HCT116 (cell line): ENCODE data around the gene CHTOP. TPM values are rescaled to one million over a fixed set of nuclear protein-coding genes. Genes with fewer than 3 reads are reported as not detected.

Experiments
- ATAC-seq: fragments of 200-7000 bp; cut with Tn5 transposase; 2 replicates; pipeline ENCODE4 v1.9.1; 2020; ENCODE audit warnings: mild to moderate bottlenecking, moderate library complexity
- BruUV-seq: library from RNA; stranded (reverse); fragments of 400-500 nt; replicated peaks from 2 replicates; lab custom pipeline; 2021; lab: Mats Ljungman, UMichigan
- CTCF ChIA-PET: fragments of 300-600 bp; sonication (Branson Sonifier 250); formaldehyde crosslinking; loops from one replicate; lab custom pipeline; 2021; ENCODE audit warnings: antibody characterized with exemption; lab: Charles Lee
- POLR2A ChIA-PET: fragments of 300-600, 350-600 bp; sonication (Branson Sonifier 250); formaldehyde crosslinking; loops from one replicate; lab custom pipeline; 2021; ENCODE audit warnings: antibody characterized with exemption; lab: Charles Lee
- RAD21 ChIA-PET, 2 experiments: fragments of 300-600 bp; sonication (Branson Sonifier 250); formaldehyde crosslinking; loops; one replicate each; lab custom pipeline; 2023; ENCODE audit warnings: low total read pairs in 2 of 2; ENCODE audit not compliant: uncharacterized antibody in 2 of 2, unreplicated experiment in 2 of 2, low non-redundant PET in 1 of 2; lab: Charles Lee
- DNase-seq: peaks from one replicate; pipeline ENCODE4 v3.0.0-alpha.2; 2010; ENCODE audit warnings: low read depth, low spot score
- H2AFZ ChIP-seq: fragments of 200-600 bp; shearing (Covaris generic), sonication (generic); 2 replicates; pipeline ENCODE4 v1.6.1; 2017; ENCODE audit warnings: low read depth, mixed run types, mixed read lengths, antibody characterized with exemption, low read length; ENCODE audit not compliant: poor library complexity, severe bottlenecking
- H3K27ac ChIP-seq: 2 replicates; pipeline ENCODE4 v1.5.1; 2012; ENCODE audit warnings: low read depth, low read length
- H3K27me3 ChIP-seq: fragments of 200-600 bp; sonication (generic); 2 replicates; pipeline ENCODE4 v1.6.1; 2016; ENCODE audit warnings: mixed run types, low read length, mixed read lengths; ENCODE audit not compliant: insufficient read depth
- H3K36me3 ChIP-seq, 2 experiments: fragments of 200-500 bp in 1 of 2; fragments of 200-600 bp in 1 of 2; sonication (Bioruptor generic) in 1 of 2; sonication (generic) in 1 of 2; 2 replicates each; pipeline versions ENCODE4 v1.5.1 to v1.6.1; 2014 to 2016; ENCODE audit warnings: low read length in 2 of 2, inconsistent platforms in 1 of 2, mixed read lengths in 1 of 2, mixed run types in 1 of 2; ENCODE audit not compliant: insufficient read depth in 2 of 2, control insufficient read depth in 1 of 2
- H3K4me1 ChIP-seq, 2 experiments: fragments of 200-600 bp in 1 of 2; sonication (generic) in 1 of 2; 2 replicates each; pipeline versions ENCODE4 v1.5.1 to v1.6.1; 2012 to 2017; ENCODE audit warnings: low read length in 2 of 2, inconsistent platforms in 1 of 2, mild to moderate bottlenecking in 1 of 2, mixed read lengths in 1 of 2, mixed run types in 1 of 2, moderate library complexity in 1 of 2; ENCODE audit not compliant: insufficient read depth in 2 of 2, control insufficient read depth in 1 of 2
- H3K4me2 ChIP-seq: fragments of 200-600 bp; sonication (generic); 2 replicates; pipeline ENCODE4 v1.6.1; 2017; ENCODE audit warnings: mixed run types, low read length, mixed read lengths
- H3K4me3 ChIP-seq, 2 experiments: fragments of 200-600 bp in 1 of 2; sonication (generic) in 1 of 2; replicated peaks in 1 of 2; 2 replicates each; pipeline ENCODE4 v1.5.1; 2011 to 2016; ENCODE audit warnings: low read length in 2 of 2, control low read depth in 1 of 2, low read depth in 1 of 2, mild to moderate bottlenecking in 1 of 2, mixed read lengths in 1 of 2, mixed run types in 1 of 2
- H3K79me2 ChIP-seq: fragments of 200-600 bp; sonication (generic); 2 replicates; pipeline ENCODE4 v1.6.1; 2017; ENCODE audit warnings: mild to moderate bottlenecking, mixed run types, low read length, moderate library complexity, mixed read lengths; ENCODE audit not compliant: insufficient read depth
- H3K9ac ChIP-seq: fragments of 200-600 bp; sonication (generic); 2 replicates; pipeline ENCODE4 v1.6.1; 2016; ENCODE audit warnings: low read length, mixed read lengths
- H3K9me2 ChIP-seq: fragments of 200-600 bp; sonication (generic), shearing (Covaris generic); 2 replicates; pipeline ENCODE4 v1.6.1; 2017; ENCODE audit warnings: mixed run types, mild to moderate bottlenecking, moderate library complexity; ENCODE audit not compliant: insufficient read depth
- H3K9me3 ChIP-seq, 2 experiments: fragments of 200-500 bp in 1 of 2; fragments of 200-600 bp in 1 of 2; sonication (Bioruptor generic) in 1 of 2; sonication (generic) in 1 of 2; 2 replicates each; pipeline ENCODE4 v1.6.1; 2014 to 2017; ENCODE audit warnings: low read length in 2 of 2, mixed read lengths in 2 of 2, inconsistent platforms in 1 of 2, low read depth in 1 of 2, mild to moderate bottlenecking in 1 of 2, mixed run types in 1 of 2, moderate library complexity in 1 of 2; ENCODE audit not compliant: control insufficient read depth in 1 of 2, insufficient read depth in 1 of 2
- H4K20me1 ChIP-seq: fragments of 200-600 bp; sonication (generic), shearing (Covaris generic); 2 replicates; pipeline ENCODE4 v1.6.1; 2017; ENCODE audit warnings: mixed run types, mild to moderate bottlenecking, moderate library complexity; ENCODE audit not compliant: insufficient read depth
- POLR2A ChIP-seq: IDR thresholded peaks from 2 replicates; pipeline ENCODE4 v1.7.0; 2011; ENCODE audit warnings: borderline replicate concordance; ENCODE audit not compliant: insufficient read depth, insufficient read length; ENCODE audit errors: extremely low read depth
- SIN3A ChIP-seq: IDR thresholded peaks from 2 replicates; pipeline ENCODE4 v1.6.1; 2012; ENCODE audit warnings: low read depth
- SP1 ChIP-seq: IDR thresholded peaks from 2 replicates; pipeline ENCODE4 v1.6.1; 2012; ENCODE audit warnings: low read depth
- intact Hi-C: fragments of 100-400 bp; cut with micrococcal nuclease; formaldehyde crosslinking; loops from 2 replicates; pipeline ENCODE4 v1.10.0; 2022
- total RNA-seq: library from RNA; stranded (reverse); gene quantifications from one replicate; pipeline ENCODE4 v1.2.1, GENCODE V29; 2021; ENCODE audit not compliant: unreplicated experiment
- TF ChIP-seq, protein P1 (sequence below): IDR thresholded peaks from 2 replicates; pipeline ENCODE4 v1.6.1; 2012
- TF ChIP-seq, protein P2 (sequence below), 3 experiments: fragments of 200-600 bp in 1 of 3; sonication (generic) in 1 of 3; IDR thresholded peaks in 2 of 3; conservative IDR thresholded peaks in 1 of 3; 2 replicates each; pipeline ENCODE4 v1.5.1; 2012 to 2017; ENCODE audit warnings: low read depth in 2 of 3, low read length in 2 of 3, antibody characterized with exemption in 1 of 3, borderline replicate concordance in 1 of 3, control low read depth in 1 of 3, mild to moderate bottlenecking in 1 of 3, mixed read lengths in 1 of 3, mixed run types in 1 of 3, moderate library complexity in 1 of 3; ENCODE audit not compliant: insufficient read depth in 1 of 3
- TF ChIP-seq, protein P3 (sequence below): IDR thresholded peaks from 2 replicates; pipeline ENCODE4 v1.6.1; 2011; ENCODE audit warnings: mild to moderate bottlenecking, low read length, moderate library complexity; ENCODE audit not compliant: insufficient replicate concordance; ENCODE audit errors: extremely low read depth
- TF ChIP-seq, protein P4 (sequence below): IDR thresholded peaks from 2 replicates; pipeline ENCODE4 v1.6.1; 2012; ENCODE audit warnings: low read depth

The CHTOP gene
- total RNA-seq, 1 experiment from 2014 or later, result 110 TPM

DNA sequence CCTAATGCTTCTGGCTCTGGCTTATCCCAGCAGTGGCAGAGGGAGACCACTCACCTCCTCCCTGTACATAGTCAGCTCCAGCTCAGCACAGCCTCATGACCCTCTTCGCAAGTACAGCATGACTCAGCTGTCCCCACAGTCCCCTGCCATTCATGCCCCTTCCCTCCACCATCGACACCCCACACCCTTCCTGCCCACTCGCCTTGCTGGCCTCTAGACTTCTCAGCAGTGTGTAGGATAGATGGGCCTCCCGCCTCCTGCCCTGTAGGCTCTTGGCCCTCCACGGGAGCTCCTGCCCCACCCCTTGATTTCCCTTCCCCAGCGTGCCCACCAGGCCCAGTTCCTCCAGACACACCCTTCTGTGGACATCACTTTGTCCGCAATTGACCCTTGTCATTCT lies 54.4 kb downstream of the CHTOP start (continued):
- no peak for TF ChIP-seq POLR2A
- TF ChIP-seq, protein P1, sequence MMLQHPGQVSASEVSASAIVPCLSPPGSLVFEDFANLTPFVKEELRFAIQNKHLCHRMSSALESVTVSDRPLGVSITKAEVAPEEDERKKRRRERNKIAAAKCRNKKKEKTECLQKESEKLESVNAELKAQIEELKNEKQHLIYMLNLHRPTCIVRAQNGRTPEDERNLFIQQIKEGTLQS, result no peak
- TF ChIP-seq, protein P2, sequence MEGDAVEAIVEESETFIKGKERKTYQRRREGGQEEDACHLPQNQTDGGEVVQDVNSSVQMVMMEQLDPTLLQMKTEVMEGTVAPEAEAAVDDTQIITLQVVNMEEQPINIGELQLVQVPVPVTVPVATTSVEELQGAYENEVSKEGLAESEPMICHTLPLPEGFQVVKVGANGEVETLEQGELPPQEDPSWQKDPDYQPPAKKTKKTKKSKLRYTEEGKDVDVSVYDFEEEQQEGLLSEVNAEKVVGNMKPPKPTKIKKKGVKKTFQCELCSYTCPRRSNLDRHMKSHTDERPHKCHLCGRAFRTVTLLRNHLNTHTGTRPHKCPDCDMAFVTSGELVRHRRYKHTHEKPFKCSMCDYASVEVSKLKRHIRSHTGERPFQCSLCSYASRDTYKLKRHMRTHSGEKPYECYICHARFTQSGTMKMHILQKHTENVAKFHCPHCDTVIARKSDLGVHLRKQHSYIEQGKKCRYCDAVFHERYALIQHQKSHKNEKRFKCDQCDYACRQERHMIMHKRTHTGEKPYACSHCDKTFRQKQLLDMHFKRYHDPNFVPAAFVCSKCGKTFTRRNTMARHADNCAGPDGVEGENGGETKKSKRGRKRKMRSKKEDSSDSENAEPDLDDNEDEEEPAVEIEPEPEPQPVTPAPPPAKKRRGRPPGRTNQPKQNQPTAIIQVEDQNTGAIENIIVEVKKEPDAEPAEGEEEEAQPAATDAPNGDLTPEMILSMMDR (IDR thresholded peaks at IDR 0.05 in 2 of 3, conservative IDR thresholded peaks at IDR 0.05 in 1 of 3; ENCODE audit: borderline replicate concordance in 1 of 3, insufficient read depth in 1 of 3, low read depth in 2 of 3, low read length in 2 of 3), result no peak
- TF ChIP-seq, protein P3, sequence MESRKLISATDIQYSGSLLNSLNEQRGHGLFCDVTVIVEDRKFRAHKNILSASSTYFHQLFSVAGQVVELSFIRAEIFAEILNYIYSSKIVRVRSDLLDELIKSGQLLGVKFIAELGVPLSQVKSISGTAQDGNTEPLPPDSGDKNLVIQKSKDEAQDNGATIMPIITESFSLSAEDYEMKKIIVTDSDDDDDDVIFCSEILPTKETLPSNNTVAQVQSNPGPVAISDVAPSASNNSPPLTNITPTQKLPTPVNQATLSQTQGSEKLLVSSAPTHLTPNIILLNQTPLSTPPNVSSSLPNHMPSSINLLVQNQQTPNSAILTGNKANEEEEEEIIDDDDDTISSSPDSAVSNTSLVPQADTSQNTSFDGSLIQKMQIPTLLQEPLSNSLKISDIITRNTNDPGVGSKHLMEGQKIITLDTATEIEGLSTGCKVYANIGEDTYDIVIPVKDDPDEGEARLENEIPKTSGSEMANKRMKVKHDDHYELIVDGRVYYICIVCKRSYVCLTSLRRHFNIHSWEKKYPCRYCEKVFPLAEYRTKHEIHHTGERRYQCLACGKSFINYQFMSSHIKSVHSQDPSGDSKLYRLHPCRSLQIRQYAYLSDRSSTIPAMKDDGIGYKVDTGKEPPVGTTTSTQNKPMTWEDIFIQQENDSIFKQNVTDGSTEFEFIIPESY, result no peak
- TF ChIP-seq SP1, result no peak
- TF ChIP-seq SIN3A, result no peak
- TF ChIP-seq, all 23 proteins: peak for 0

DNA sequence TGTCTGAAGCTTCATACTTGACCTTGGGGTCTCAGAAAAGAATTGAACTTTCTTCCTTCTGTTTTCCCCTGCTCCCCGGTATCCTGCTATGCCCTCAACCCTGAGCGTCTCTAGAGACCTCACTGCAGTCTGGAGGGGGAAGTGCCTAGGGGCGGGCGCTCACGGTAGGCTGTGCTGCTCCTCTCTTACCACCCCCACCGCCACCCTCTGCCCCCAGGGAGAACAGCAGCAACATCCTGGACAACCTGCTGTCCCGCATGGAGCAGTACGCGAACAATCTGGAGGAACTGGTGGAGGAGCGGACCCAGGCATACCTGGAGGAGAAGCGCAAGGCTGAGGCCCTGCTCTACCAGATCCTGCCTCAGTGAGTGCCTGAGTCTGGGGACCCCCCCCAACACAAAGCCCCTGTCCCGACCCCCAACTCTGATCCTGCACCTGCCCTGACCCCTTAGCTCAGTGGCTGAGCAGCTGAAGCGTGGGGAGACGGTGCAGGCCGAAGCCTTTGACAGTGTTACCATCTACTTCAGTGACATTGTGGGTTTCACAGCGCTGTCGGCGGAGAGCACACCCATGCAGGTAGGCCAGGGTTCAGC lies 55.0 kb downstream of the CHTOP start:
- Histone ChIP-seq H3K4me1 (peaks cover 0 to 3% of the 10 kb centered on the region in 2 experiments; a peak in 1 of 4 replicates), H3K4me3 (no peak overlapping the region), H3K27me3 (no peaks in the 10 kb centered on the region; the same call in 1 of the 2 replicates), H3K36me3 (no peaks in the 10 kb centered on the region), H3K4me2 (no peak overlapping the region), H3K27ac (no peak overlapping the region), H4K20me1 (no peaks in the 10 kb centered on the region), H3K9ac (no peak overlapping the region), H2AFZ (no peak overlapping the region), H3K79me2 (no peaks in the 10 kb centered on the region), H3K9me2 (no peaks in the 10 kb centered on the region), H3K9me3 (no peaks in the 10 kb centered on the region)
- intact Hi-C loops, result no loop called here
- ChIA-PET POLR2A (no interaction called here), CTCF (no interaction called here), RAD21 (no interaction called here)
- ATAC-seq (no peak), DNase-seq (no peak)
- TF ChIP-seq, protein P4, sequence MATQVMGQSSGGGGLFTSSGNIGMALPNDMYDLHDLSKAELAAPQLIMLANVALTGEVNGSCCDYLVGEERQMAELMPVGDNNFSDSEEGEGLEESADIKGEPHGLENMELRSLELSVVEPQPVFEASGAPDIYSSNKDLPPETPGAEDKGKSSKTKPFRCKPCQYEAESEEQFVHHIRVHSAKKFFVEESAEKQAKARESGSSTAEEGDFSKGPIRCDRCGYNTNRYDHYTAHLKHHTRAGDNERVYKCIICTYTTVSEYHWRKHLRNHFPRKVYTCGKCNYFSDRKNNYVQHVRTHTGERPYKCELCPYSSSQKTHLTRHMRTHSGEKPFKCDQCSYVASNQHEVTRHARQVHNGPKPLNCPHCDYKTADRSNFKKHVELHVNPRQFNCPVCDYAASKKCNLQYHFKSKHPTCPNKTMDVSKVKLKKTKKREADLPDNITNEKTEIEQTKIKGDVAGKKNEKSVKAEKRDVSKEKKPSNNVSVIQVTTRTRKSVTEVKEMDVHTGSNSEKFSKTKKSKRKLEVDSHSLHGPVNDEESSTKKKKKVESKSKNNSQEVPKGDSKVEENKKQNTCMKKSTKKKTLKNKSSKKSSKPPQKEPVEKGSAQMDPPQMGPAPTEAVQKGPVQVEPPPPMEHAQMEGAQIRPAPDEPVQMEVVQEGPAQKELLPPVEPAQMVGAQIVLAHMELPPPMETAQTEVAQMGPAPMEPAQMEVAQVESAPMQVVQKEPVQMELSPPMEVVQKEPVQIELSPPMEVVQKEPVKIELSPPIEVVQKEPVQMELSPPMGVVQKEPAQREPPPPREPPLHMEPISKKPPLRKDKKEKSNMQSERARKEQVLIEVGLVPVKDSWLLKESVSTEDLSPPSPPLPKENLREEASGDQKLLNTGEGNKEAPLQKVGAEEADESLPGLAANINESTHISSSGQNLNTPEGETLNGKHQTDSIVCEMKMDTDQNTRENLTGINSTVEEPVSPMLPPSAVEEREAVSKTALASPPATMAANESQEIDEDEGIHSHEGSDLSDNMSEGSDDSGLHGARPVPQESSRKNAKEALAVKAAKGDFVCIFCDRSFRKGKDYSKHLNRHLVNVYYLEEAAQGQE, result no peak
- BruUV-seq, result no TSS peak
